Fibroblast of the conjunctiva (primary cell): ENCODE results near the gene WDR19.
A peak's percentile ranks its signal among the peaks of the same experiment; 100 is the strongest.
"Not testable (repeated sequence)": the region's sequence is repeated elsewhere in the genome, so short reads cannot be mapped to it uniquely, and the experiment has no call there.

ENCODE experiments used
- DNase-seq: peaks from one replicate; pipeline ENCODE4 v3.0.0-alpha.2; 2010; ENCODE audit warnings: low read depth

The WDR19 gene

GRCh38 chr4:39181905-39182638 is at the start of gene WDR19:
Gene WDR19 (plus strand): TSS chr4:39182529. CDS start chr4:39182558, 29 bp downstream.
- peak; percentile 99 for DNase-seq

GRCh38 chr4:39133623-39134022 is 48.7 kb upstream of the WDR19 start:
- no peak for DNase-seq

GRCh38 chr4:39134683-39135306 is 47.5 kb upstream of the WDR19 start:
- no peak for DNase-seq

- not testable (repeated sequence) for DNase-seq
These were observed 44.1 kb upstream of the WDR19 start for GRCh38 chr4:39138227-39138626.

GRCh38 chr4:39146211-39146610 is 36.1 kb upstream of the WDR19 start:
- DNase-seq: no peak

GRCh38 chr4:39154009-39154408 is 28.3 kb upstream of the WDR19 start:
- DNase-seq: no peak

GRCh38 chr4:39157520-39157919 is 24.8 kb upstream of the WDR19 start:
- DNase-seq: no peak

- DNase-seq: no peak
These were observed 16.2 kb upstream of the WDR19 start for GRCh38 chr4:39166177-39166576.

- DNase-seq: no peak
These were observed 15.7 kb upstream of the WDR19 start for GRCh38 chr4:39166669-39167068.

- DNase-seq: no peak
These were observed 12.9 kb upstream of the WDR19 start for GRCh38 chr4:39169426-39169825.

- DNase-seq: no peak
These were observed 12.0 kb upstream of the WDR19 start for GRCh38 chr4:39170301-39170700.

GRCh38 chr4:39178706-39179105 is 3.6 kb upstream of the WDR19 start:
- DNase-seq: no peak

- DNase-seq: no peak
These were observed 2.6 kb upstream of the WDR19 start for GRCh38 chr4:39179681-39180080.

GRCh38 chr4:39180629-39181028 is 1.7 kb upstream of the WDR19 start:
- DNase-seq: not testable (repeated sequence)

GRCh38 chr4:39181520-39181904 is 817 bp upstream of the WDR19 start:
- DNase-seq: no peak

GRCh38 chr4:39201963-39202362 is 19.6 kb downstream of the WDR19 start:
- DNase-seq: no peak

GRCh38 chr4:39204543-39204942 is 22.2 kb downstream of the WDR19 start:
- no peak for DNase-seq

- DNase-seq: peak; percentile 3
These were observed 22.7 kb downstream of the WDR19 start for GRCh38 chr4:39205000-39205399.

GRCh38 chr4:39205476-39205875 is 23.1 kb downstream of the WDR19 start:
- no peak for DNase-seq

- no peak for DNase-seq
These were observed 45.6 kb downstream of the WDR19 start for GRCh38 chr4:39227906-39228305.

GRCh38 chr4:39228377-39228776 is 46.0 kb downstream of the WDR19 start:
- no peak for DNase-seq

- no peak for DNase-seq
These were observed 48.1 kb downstream of the WDR19 start for GRCh38 chr4:39230462-39230861.

GRCh38 chr4:39231660-39232059 is 49.3 kb downstream of the WDR19 start:
- no peak for DNase-seq

- DNase-seq: no peak
These were observed 49.8 kb downstream of the WDR19 start for GRCh38 chr4:39232100-39232499.
